Smooth muscle cell (in vitro differentiated cells): Measurements from ENCODE around the gene ANKRD55. TPM values are rescaled to one million over a fixed set of nuclear protein-coding genes. Genes with fewer than 3 reads are reported as not detected.

ENCODE experiments used
- DNase-seq: peaks from one replicate; lab custom pipeline; 2025; ENCODE audit not compliant: unreplicated experiment; lab: John Stamatoyannopoulos, UW
- H2AFZ ChIP-seq: fragments of 200-600 bp; sonication (generic); 2 replicates; pipeline ENCODE4 v1.6.0; 2016; ENCODE audit warnings: antibody characterized with exemption, low read depth, mild to moderate bottlenecking
- H3F3A ChIP-seq: fragments of 200-600 bp; sonication (generic); 2 replicates; pipeline ENCODE4 v1.6.0; 2017; ENCODE audit warnings: antibody characterized with exemption, low read depth
- H3K27ac ChIP-seq: fragments of 200-600 bp; sonication (generic); 2 replicates; pipeline ENCODE4 v1.5.1; 2016; ENCODE audit warnings: low read depth, mild to moderate bottlenecking
- H3K27me3 ChIP-seq: fragments of 200-600 bp; sonication (generic); 2 replicates; pipeline ENCODE4 v1.6.1; 2016; ENCODE audit warnings: low read depth, mild to moderate bottlenecking
- H3K36me3 ChIP-seq: fragments of 200-600 bp; sonication (generic); 2 replicates; pipeline ENCODE4 v1.5.1; 2016; ENCODE audit warnings: low read depth
- H3K4me1 ChIP-seq: fragments of 200-600 bp; sonication (generic); 2 replicates; pipeline ENCODE4 v1.5.1; 2016; ENCODE audit warnings: low read depth
- H3K4me2 ChIP-seq: fragments of 200-600 bp; sonication (generic); 2 replicates; pipeline ENCODE4 v1.6.0; 2016; ENCODE audit warnings: mild to moderate bottlenecking
- H3K4me3 ChIP-seq: fragments of 200-600 bp; sonication (generic); 2 replicates; pipeline ENCODE4 v1.5.1; 2016; ENCODE audit warnings: mild to moderate bottlenecking
- H3K79me2 ChIP-seq: fragments of 200-600 bp; sonication (generic); 2 replicates; pipeline ENCODE4 v1.6.0; 2016; ENCODE audit warnings: low read depth, mild to moderate bottlenecking
- H3K9ac ChIP-seq: fragments of 200-600 bp; sonication (generic); 2 replicates; pipeline ENCODE4 v1.6.0; 2016; ENCODE audit warnings: low read depth
- H3K9me3 ChIP-seq: fragments of 200-600 bp; sonication (generic); replicated peaks from 2 replicates; pipeline ENCODE4 v1.5.1; 2016; ENCODE audit warnings: low read depth
- H4K20me1 ChIP-seq: fragments of 200-600 bp; sonication (generic); 2 replicates; pipeline ENCODE4 v1.6.0; 2016; ENCODE audit warnings: low read depth
- CTCF ChIP-seq: fragments of 200-600 bp; sonication (generic); IDR thresholded peaks from 2 replicates; pipeline ENCODE4 v1.5.1; 2017; ENCODE audit warnings: borderline replicate concordance, mild to moderate bottlenecking, antibody characterized with exemption; ENCODE audit not compliant: insufficient read depth, poor library complexity, severe bottlenecking
- WGBS: methylation state at CpG from one replicate; pipeline ENCODE4 v1.1.7; 2016; ENCODE audit warnings: low lambda C conversion rate; 5-methylcytosine and 5-hydroxymethylcytosine counted together
- polyA plus RNA-seq: library from polyadenylated mRNA; unstranded; fragments of >200 nt; fragmentation: Nextera tagmentation; extraction: Ambion mirVana; gene quantifications from 2 replicates; pipeline ENCODE4 v1.2.1, GENCODE V29; 2016
- total RNA-seq: library from RNA; depleted of rRNA; stranded (reverse); fragments of >200 nt; gene quantifications from 2 replicates; pipeline ENCODE4 v1.2.3, GENCODE V29; 2014

ANKRD55 gene
- total and polyA plus RNA-seq, 2 experiments from 2014 or later, result 1.1 to 1.7 TPM

- Histone ChIP-seq H3K79me2 (no peaks in the 10 kb centered on the region), H2AFZ (no peak overlapping the region), H3K27me3 (no peaks in the 10 kb centered on the region), H3K4me1 (no peaks in the 10 kb centered on the region), H3K36me3 (no peaks in the 10 kb centered on the region), H3K27ac (no peak overlapping the region), H4K20me1 (no peaks in the 10 kb centered on the region), H3K4me3 (no peak overlapping the region), H3F3A (peaks cover 4% of the 10 kb centered on the region), H3K9me3 (no peaks in the 10 kb centered on the region), H3K9ac (no peak overlapping the region), H3K4me2 (no peak overlapping the region)
- no peak for DNase-seq
- WGBS, result 95% methylated on average over 5 of the region's 5 CpGs
- TF ChIP-seq CTCF, result no peak
Observed at GRCh38 chr5:56142614-56143372, 90.3 kb downstream of the ANKRD55 start.

GRCh38 chr5:56142233-56142613 is 90.9 kb downstream of the ANKRD55 start:
- Histone ChIP-seq H3F3A (no peaks in the 10 kb centered on the region), H3K4me1 (no peaks in the 10 kb centered on the region), H3K4me2 (no peak overlapping the region), H3K9ac (no peak overlapping the region), H4K20me1 (no peaks in the 10 kb centered on the region), H3K27ac (no peak overlapping the region), H2AFZ (no peak overlapping the region), H3K79me2 (no peaks in the 10 kb centered on the region), H3K27me3 (no peaks in the 10 kb centered on the region), H3K36me3 (no peaks in the 10 kb centered on the region), H3K4me3 (no peak overlapping the region), H3K9me3 (no peaks in the 10 kb centered on the region)
- no peak for DNase-seq
- 90% methylated on average over 6 of the region's 6 CpGs for WGBS
- TF ChIP-seq CTCF, result no peak

- no peaks in the 10 kb centered on the region for H3K4me1 ChIP-seq
- no peaks in the 10 kb centered on the region for H3K79me2 ChIP-seq
- no peaks in the 10 kb centered on the region for H3F3A ChIP-seq
- H3K9ac ChIP-seq, result no peak overlapping the region
- WGBS, result 96% methylated on average over 3 of the region's 3 CpGs
- no peak overlapping the region for H3K4me3 ChIP-seq
- H3K9me3 ChIP-seq, result no peaks in the 10 kb centered on the region
- no peaks in the 10 kb centered on the region for H4K20me1 ChIP-seq
- no peak for TF ChIP-seq CTCF
- H3K36me3 ChIP-seq, result no peaks in the 10 kb centered on the region
- no peak overlapping the region for H3K4me2 ChIP-seq
- DNase-seq, result no peak
- H3K27ac ChIP-seq, result no peak overlapping the region
- no peak overlapping the region for H2AFZ ChIP-seq
- no peaks in the 10 kb centered on the region for H3K27me3 ChIP-seq
Observed at GRCh38 chr5:56140073-56140472, 93.1 kb downstream of the ANKRD55 start.

DNA sequence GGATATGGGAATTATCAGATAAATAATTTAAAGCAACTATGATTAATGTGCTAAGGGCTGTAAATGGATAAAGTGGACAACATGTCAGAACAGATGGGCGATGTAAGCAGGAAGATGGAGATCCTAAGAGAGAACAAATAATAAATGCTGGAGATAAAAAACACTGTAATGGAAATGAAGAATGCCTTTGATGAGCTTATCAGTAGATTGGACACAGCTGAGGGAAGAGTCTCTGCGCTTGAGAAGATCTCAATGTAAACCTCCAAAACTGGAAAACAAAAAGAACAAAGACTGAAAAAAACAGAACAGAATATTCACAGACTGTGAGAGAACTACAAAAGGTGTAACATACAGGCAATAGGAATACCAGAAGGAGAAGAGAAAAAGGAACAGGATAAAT is 102.5 kb downstream of the ANKRD55 start:
- Histone ChIP-seq H3K9me3 (no peaks in the 10 kb centered on the region), H3F3A (no peaks in the 10 kb centered on the region), H3K9ac (no peak overlapping the region), H3K27me3 (no peaks in the 10 kb centered on the region), H3K36me3 (peaks cover 7% of the 10 kb centered on the region), H3K79me2 (peaks cover 5% of the 10 kb centered on the region), H3K4me3 (no peak overlapping the region), H4K20me1 (no peaks in the 10 kb centered on the region), H2AFZ (no peak overlapping the region), H3K27ac (no peak overlapping the region), H3K4me2 (no peak overlapping the region), H3K4me1 (no peaks in the 10 kb centered on the region)
- no peak for DNase-seq
- TF ChIP-seq CTCF, result no peak
- 76% methylated on average over 2 of the region's 2 CpGs for WGBS
